GM12891 (cell line): ENCODE results near the gene NOL11.
"Not testable (repeated sequence)": the region's sequence is repeated elsewhere in the genome, so short reads cannot be mapped to it uniquely, and the experiment has no call there.

Experiments
- DNase-seq: peaks from one replicate; pipeline ENCODE4 v3.0.0; 2011; ENCODE audit warnings: low spot score; ENCODE audit not compliant: insufficient read length
- FAIRE-seq: peaks from 2 replicates; lab custom pipeline; 2011; peaks lifted over from hg19 to GRCh38; lab: Jason Lieb, UNC
- PAX5 ChIP-seq: IDR thresholded peaks from 2 replicates; pipeline ENCODE4 v1.6.1; 2011; ENCODE audit warnings: low read length, moderate library complexity, mild to moderate bottlenecking; ENCODE audit not compliant: insufficient read depth, severe bottlenecking
- POLR2A ChIP-seq: IDR thresholded peaks from 2 replicates; pipeline ENCODE4 v1.6.1; 2011; ENCODE audit warnings: low read depth, low read length, control low read depth
- POLR2AphosphoS5 ChIP-seq: IDR thresholded peaks from 2 replicates; pipeline ENCODE4 v1.6.1; 2011; ENCODE audit warnings: low read depth, low read length, control low read depth
- POU2F2 ChIP-seq: IDR thresholded peaks from 2 replicates; pipeline ENCODE4 v1.6.1; 2011; ENCODE audit warnings: low read depth, mild to moderate bottlenecking, control low read depth, low read length, moderate library complexity
- SPI1 ChIP-seq: IDR thresholded peaks from 2 replicates; pipeline ENCODE4 v1.6.1; 2011; ENCODE audit warnings: low read depth, low read length, control low read depth
- TAF1 ChIP-seq: IDR thresholded peaks from 2 replicates; pipeline ENCODE4 v1.6.1; 2011; ENCODE audit warnings: low read depth, low read length, control low read depth

Gene NOL11

DNA sequence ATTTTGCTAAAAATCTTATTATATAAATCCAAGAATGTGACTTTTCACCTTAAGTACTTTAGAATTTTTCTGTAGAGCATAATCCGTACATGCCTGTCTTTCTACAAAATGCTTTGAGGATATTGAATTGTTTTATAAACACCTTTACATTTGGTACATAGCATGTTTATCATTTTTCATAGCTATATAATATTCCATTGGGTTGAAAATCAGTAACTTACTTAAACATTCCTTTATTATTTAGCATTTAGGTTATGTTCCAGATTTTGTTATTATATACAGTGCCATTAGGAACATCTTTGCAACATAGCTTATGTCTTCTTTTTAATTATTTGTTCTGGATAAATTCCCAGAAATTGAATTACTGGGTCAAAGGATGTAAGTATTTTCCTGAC, 17.0 kb upstream of the NOL11 start:
- DNase-seq (no peak), FAIRE-seq (no peak)
- no peak for TF ChIP-seq POLR2A
- TF ChIP-seq POU2F2: no peak
- no peak for TF ChIP-seq POLR2AphosphoS5
- no peak for TF ChIP-seq TAF1
- no peak for TF ChIP-seq SPI1
- no peak for TF ChIP-seq PAX5

DNA sequence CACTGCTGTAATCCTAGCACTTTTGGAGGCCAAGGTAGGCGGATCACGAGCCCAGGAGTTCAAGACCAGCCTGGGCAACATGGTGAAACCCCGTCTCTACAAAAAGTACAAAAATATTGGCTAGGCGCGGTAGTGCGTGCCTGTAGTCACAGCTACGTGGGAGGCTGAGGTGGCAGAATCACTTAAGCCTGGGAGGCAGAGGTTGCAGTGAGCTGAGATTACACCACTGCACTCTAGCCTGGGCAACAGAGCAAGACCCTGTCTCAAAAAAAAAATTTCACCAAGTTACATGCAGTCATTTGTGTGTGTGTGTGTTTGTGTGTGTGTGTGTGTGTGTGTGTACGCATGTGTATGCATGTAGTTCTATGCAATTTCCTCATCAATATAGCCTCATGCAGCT, 14.9 kb upstream of the NOL11 start:
- not testable (repeated sequence) for DNase-seq, FAIRE-seq

DNA sequence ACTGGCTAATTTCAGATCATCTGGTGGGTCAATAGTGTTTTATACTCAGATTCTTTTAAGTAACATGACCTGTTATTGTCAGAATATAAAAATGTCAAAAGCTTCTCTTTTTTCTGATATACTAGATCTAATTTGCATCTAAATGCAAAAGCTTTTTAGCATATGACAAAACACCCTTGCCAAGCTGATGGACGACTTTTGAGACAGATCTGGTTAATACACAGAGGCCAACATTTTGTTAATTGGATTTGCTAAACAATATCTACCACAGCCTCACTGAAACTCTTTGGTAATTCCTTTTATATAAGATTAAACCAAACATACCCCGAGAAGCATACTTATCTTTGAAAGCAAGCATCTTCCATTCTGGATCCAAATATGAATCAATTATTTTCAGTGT, 10.3 kb upstream of the NOL11 start:
- DNase-seq (no peak), FAIRE-seq (no peak)
- TF ChIP-seq POU2F2: no peak
- no peak for TF ChIP-seq SPI1
- TF ChIP-seq TAF1: no peak
- no peak for TF ChIP-seq POLR2AphosphoS5
- no peak for TF ChIP-seq PAX5
- no peak for TF ChIP-seq POLR2A

DNA sequence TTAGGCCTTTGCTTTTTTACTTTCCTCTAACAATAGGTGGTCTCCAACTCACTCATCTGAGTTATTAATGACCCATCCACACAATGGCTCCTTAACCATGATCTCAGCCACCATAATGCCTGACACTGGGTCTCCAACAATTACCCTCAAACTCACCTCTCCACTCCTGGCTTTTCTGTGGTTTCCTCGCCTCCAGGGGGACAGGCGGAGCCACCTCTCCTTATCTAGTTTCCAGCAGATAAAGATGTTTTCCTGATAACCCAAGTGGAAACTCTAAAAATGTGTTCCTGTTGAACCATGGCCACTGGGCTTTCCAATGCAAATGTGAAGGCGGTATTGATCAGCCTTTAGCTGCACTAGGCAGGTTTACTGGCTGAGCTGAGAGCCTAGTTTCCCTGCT, 9.4 kb upstream of the NOL11 start:
- FAIRE-seq: no peak
- DNase-seq: no peak
- TF ChIP-seq PAX5 (no peak), POU2F2 (no peak), TAF1 (no peak), POLR2A (no peak), SPI1 (no peak), POLR2AphosphoS5 (no peak)

DNA sequence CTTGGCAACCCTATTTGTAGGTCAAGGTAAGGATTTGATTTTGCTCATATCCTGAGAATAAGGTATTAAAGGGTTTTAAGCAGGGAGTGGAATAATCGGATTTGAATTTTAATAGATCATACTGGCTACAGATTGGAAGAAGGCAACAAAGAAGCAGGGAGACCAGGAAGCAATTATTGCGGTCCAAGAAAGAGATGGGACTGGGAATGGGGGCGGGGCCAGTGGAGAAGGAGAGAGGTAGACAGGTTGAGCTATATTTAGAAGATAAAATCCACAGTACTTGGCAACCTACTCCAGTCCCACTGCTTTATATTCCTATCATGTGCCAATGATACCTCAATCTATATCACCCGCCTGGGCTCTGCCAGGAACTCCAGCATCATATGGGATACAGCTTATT, 5.8 kb upstream of the NOL11 start:
- TF ChIP-seq TAF1 (no peak), PAX5 (no peak), POU2F2 (no peak), POLR2A (no peak), POLR2AphosphoS5 (no peak), SPI1 (no peak)
- FAIRE-seq (no peak), DNase-seq (no peak)

DNA sequence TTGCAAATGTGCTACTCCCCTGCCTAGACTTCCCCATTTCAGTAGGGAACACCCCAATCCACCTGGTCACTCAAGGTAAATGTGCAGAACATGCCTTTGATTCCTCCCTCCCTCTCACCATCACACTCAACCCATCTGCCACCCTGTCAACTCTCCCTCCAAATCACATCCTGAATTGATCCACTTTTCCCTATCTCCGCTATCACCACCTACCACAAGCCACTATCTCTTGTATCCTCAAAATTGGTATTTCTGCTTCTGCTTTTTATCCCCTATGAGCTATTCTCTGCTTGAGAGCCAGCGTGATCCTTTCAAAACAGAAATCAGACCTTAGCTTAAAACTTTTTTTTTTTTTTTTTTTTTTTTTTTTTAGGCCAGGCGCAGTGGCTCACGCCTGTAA, 5.4 kb upstream of the NOL11 start:
- no peak for FAIRE-seq
- no peak for DNase-seq
- TF ChIP-seq POLR2A (no peak), PAX5 (no peak), POU2F2 (no peak), SPI1 (no peak), POLR2AphosphoS5 (no peak), TAF1 (no peak)

DNA sequence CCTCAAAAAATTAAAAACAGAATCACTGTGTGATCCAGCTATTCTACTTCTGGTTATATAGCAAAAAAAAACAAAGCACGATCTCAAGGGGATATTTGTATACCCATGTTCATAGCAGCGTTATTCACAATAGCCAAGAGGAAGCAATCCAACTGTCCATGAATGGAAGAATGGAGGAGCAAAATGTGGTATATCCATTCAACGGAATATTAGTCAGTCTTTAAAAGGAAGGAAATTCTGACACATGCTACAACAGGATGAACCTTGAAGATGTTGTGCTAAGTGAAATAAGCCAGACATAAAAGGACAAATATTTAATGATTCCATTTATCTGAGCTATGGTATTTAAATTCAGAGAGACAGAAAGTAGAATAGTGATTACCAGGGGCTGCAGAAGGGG, 4.6 kb upstream of the NOL11 start:
- FAIRE-seq (no peak), DNase-seq (no peak)
- TF ChIP-seq SPI1 (no peak), POU2F2 (no peak), POLR2A (no peak), POLR2AphosphoS5 (no peak), PAX5 (no peak), TAF1 (no peak)

DNA sequence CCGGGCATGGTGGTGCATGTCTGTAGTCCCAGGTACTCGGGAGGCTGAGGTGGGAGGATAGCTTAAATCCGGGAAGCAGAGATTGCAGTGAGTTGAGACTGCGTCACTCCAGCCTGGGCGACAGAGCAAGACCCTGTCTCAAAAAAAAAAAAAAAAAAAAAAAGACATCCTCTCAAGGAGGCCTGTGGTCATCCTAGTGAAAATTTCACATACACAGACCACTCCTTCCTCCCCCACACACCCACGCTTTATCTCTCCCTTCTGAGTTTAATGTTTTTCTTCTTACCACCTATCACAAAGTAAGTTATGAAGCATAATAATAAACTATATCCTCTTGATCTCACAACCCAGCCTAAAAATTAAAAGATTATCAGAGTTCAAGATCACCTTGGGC, 1.3 kb upstream of the NOL11 start:
- FAIRE-seq (no peak), DNase-seq (no peak)
- no peak for TF ChIP-seq POLR2AphosphoS5

DNA sequence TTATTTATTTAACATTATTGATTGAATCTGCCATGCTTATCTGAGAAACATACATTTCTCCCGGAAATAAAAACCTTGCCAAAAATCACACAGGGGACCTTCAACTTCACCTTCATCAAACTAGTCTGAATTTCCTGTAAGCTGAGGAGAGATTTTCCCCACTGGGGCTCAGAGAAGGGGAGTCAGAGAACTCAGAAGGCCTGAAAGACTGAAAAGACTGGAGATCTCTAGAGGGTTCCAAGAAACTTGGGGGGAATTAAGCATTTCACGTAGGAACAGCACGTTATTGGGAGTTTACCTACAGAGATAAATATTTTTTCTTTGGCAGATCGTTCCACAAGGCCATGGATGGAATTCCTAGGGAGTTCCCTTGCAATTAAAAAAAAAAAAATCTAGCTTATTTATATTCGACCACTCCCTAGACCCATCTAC, 528 bp upstream of the NOL11 start:
- DNase-seq (no peak), FAIRE-seq (no peak)
- no peak for TF ChIP-seq PAX5
- TF ChIP-seq SPI1: no peak
- no peak for TF ChIP-seq POLR2AphosphoS5
- TF ChIP-seq TAF1: no peak
- TF ChIP-seq POU2F2: no peak
- TF ChIP-seq POLR2A: no peak

DNA sequence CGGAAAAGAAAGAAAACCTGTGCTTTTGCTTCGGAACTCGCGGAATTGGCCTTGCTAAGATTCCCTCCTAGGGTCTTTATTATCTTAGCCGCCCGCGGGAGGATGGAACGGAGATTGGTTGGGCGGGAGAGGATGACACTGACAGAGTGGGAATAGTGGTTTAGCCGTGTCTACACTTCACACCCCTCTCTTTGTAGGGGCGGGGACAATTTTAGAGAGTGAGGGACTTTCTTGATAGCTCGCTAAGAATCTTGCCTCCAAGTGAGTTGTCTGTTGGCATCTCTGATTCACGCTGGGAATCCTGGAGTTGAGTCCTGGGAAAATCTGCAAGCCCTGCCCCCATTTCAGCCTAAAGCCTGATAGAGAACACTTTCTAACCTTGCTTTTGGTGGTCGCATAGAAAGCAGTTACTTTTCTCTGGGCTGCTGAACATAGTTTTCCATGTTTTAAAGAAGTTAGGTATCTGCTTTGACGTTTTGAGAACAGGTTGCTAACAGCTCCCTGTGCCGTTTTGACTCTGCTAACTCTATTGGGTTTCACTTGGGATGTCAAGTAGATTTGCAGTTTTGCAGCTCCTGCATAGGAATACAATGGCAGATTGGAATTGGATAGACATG, 697 bp downstream of the NOL11 start:
- FAIRE-seq: peak; percentile 45
- TF ChIP-seq POLR2AphosphoS5: no peak
- TF ChIP-seq TAF1: no peak
- no peak for TF ChIP-seq POU2F2
- TF ChIP-seq POLR2A: no peak
- TF ChIP-seq SPI1: no peak
- no peak for TF ChIP-seq PAX5
- peak; percentile 27 for DNase-seq
